BLaER1 (cell line): ENCODE data around the gene RIPOR3.

Experiments used
- H3K27ac ChIP-seq: shearing (Covaris generic); formaldehyde crosslinking; 2 replicates; pipeline ENCODE4 v1.8.1; 2022
- H3K27me3 ChIP-seq: shearing (Covaris generic); formaldehyde crosslinking; 2 replicates; pipeline ENCODE4 v1.8.1; 2022
- H3K36me3 ChIP-seq: shearing (Covaris generic); formaldehyde crosslinking; 2 replicates; pipeline ENCODE4 v1.8.1; 2022
- H3K4me1 ChIP-seq: shearing (Covaris generic); formaldehyde crosslinking; 2 replicates; pipeline ENCODE4 v1.8.1; 2022
- H3K4me2 ChIP-seq: shearing (Covaris generic); formaldehyde crosslinking; 2 replicates; pipeline ENCODE4 v1.8.1; 2022
- H3K4me3 ChIP-seq: shearing (Covaris generic); formaldehyde crosslinking; 2 replicates; pipeline ENCODE4 v1.8.1; 2022
- H3K9ac ChIP-seq: shearing (Covaris generic); formaldehyde crosslinking; 2 replicates; pipeline ENCODE4 v1.8.1; 2022
- H3K9me3 ChIP-seq: shearing (Covaris generic); formaldehyde crosslinking; 2 replicates; pipeline ENCODE4 v1.8.1; 2022
- H4K20me1 ChIP-seq: shearing (Covaris generic); formaldehyde crosslinking; 2 replicates; pipeline ENCODE4 v1.8.1; 2022
- Cebpa-rat ChIP-seq: shearing (Covaris generic); IDR thresholded peaks from 2 replicates; pipeline ENCODE4 v1.8.1; 2022

RIPOR3 gene

DNA sequence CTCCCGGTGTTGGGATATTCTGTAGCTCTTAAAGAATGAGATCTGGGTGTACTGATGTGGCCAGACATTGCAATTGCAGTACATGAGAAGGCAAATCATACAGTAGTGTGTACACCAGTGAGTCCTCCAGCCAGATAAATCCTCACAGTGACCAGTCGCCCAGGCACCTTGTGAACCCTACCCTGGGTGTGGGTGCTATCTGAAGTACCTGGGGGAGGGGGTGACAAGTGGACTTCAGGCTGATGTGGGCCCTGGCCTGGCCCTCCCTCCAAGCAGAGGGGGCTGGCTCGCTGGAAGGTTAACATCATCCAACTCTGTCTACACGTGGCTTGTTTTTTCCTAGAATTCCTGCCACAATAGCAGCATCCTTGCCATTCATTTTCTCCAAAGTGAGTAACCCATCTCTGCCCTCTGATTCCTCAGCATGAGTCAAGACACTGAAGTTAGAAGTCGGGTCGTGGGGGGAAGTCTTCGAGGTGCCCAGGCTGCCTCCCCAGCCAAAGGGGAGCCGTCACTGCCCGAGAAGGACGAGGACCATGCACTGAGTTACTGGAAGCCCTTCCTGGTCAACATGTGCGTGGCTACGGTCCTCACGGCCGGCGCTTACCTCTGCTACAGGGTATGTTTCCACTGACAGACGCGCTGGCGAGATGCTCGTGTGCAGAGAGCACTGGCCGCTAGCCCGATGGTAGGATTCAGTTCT is 110.3 kb downstream of the RIPOR3 start:
- Histone ChIP-seq H3K27ac (no peak overlapping the region), H3K4me3 (no peak overlapping the region), H3K36me3 (peaks cover 92% of the 10 kb centered on the region), H3K9ac (no peak overlapping the region), H3K4me1 (peaks cover 21% of the 10 kb centered on the region), H4K20me1 (peaks cover 26% of the 10 kb centered on the region; the same call in 1 of the 2 replicates), H3K27me3 (no peaks in the 10 kb centered on the region), H3K9me3 (no peaks in the 10 kb centered on the region), H3K4me2 (no peak overlapping the region)
- no peak for TF ChIP-seq Cebpa-rat

DNA sequence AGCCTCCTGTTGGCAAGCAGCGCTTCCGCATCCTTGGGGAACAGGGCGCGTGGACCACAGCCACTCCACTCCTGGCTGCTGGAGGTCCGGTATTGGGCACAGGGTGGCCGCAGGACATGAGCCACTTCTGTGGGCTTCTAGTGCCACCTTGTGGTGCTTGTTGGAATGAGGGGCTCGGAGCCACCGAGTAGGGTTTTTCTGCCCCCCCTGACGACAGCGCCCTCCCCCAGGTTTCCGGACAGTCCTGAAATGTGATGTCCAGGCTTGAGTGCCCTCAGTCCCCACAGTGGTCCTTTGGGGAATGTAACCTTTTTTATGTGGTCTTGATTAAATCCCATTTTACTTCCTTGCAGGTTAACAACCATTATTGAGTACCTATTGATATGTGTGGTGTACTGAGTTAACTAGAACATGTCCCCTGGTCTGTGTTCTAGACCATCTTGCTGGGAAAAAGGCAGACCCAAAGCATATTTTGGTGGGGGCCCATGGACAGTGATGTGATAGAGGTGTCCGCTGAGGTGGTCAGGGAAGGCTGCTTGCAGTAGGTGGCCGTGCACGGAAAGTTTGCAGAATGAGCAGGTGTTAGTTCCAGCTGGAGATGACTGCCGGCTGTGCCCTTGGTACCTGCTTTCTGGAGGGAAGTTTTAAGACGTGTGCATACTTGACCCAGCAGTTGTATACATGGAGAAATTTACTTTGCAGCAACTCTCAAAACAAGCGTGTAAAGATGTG is 111.2 kb downstream of the RIPOR3 start:
- TF ChIP-seq Cebpa-rat, result no peak
- no peak overlapping the region for H3K4me3 ChIP-seq
- H3K9ac ChIP-seq, result no peak overlapping the region
- H3K9me3 ChIP-seq, result no peaks in the 10 kb centered on the region
- H3K4me2 ChIP-seq, result no peak overlapping the region
- H3K27ac ChIP-seq, result no peak overlapping the region
- H3K27me3 ChIP-seq, result no peaks in the 10 kb centered on the region
- peaks cover 21% of the 10 kb centered on the region for H3K4me1 ChIP-seq
- H4K20me1 ChIP-seq, result peaks cover 31% of the 10 kb centered on the region
- H3K36me3 ChIP-seq, result peaks cover 92% of the 10 kb centered on the region

DNA sequence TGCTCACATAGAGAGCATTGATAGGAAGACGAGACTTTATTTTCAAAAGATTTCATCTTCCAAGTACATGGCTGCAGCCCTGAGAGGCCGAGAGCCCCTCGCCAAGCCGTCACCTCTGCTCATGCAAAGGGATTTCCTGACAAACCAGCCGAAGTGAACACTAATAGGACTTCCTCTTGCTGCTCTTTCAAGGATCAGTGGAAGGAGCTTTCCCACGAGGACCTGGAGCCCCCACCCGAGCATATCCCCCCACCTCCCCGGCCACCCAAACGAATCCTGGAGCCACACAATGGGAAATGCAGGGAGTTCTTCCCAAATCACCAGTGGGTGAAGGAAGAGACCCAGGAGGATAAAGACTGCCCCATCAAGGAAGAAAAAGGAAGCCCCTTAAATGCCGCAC is 111.8 kb downstream of the RIPOR3 start:
- Histone ChIP-seq H3K27ac (no peak overlapping the region), H3K4me3 (no peak overlapping the region), H4K20me1 (peaks cover 33% of the 10 kb centered on the region), H3K27me3 (no peaks in the 10 kb centered on the region), H3K9me3 (no peaks in the 10 kb centered on the region), H3K4me1 (peaks cover 21% of the 10 kb centered on the region), H3K4me2 (no peak overlapping the region), H3K36me3 (peaks cover 94% of the 10 kb centered on the region), H3K9ac (no peak overlapping the region)
- no peak for TF ChIP-seq Cebpa-rat

DNA sequence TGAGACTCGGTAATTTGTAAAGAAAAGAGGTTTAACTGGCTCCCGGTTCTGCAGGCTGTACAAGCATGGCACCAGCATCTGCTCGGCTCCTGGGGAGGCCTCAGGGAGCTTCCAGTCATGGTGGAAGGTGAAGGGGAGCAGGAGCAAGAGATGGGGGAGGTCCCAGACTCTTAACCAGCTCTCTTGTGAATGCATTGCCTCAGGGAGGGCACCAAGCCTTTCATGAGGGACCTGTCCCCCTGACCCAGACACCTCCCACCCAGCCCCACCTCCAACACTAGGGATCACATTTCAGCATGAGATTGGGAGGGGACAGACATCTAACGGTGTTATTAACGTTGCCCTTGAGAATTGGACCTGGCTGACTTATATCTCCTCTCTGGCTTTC is 112.6 kb downstream of the RIPOR3 start:
- H3K9me3 ChIP-seq, result no peaks in the 10 kb centered on the region
- H3K4me2 ChIP-seq, result no peak overlapping the region
- no peak overlapping the region for H3K4me3 ChIP-seq
- peaks cover 26% of the 10 kb centered on the region for H3K4me1 ChIP-seq
- H3K36me3 ChIP-seq, result peaks cover 95% of the 10 kb centered on the region
- peaks cover 38% of the 10 kb centered on the region for H4K20me1 ChIP-seq
- no peak overlapping the region for H3K9ac ChIP-seq
- no peak overlapping the region for H3K27ac ChIP-seq
- TF ChIP-seq Cebpa-rat, result no peak
- H3K27me3 ChIP-seq, result no peaks in the 10 kb centered on the region

DNA sequence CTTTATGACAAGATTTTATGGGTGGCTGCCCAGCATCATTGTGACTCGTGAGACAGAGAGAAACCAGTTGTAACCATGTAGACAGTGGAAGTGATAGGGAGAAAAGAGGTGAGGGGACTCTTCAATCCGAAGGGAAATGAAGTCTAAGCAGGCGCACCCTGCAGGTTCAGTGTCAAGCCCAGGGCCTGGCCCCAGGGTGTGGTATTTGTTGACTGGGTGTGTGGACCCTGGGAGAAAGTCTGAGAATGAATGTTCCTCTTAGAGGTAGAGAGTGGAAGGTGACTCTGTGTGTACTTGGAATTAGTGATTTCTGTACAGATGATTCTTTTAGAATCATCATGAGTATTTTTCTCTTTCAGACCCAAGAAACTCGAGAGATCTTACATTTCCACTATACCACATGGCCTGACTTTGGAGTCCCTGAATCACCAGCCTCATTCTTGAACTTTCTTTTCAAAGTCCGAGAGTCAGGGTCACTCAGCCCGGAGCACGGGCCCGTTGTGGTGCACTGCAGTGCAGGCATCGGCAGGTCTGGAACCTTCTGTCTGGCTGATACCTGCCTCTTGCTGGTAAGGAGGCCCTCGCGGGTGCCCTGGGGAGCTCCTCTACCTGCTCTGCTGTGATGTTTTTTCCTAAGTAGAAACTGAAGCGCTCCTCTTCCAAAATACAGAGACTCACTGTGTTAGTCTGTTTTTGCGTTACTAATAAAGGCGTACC is 113.1 kb downstream of the RIPOR3 start:
- H4K20me1 ChIP-seq, result peaks cover 44% of the 10 kb centered on the region
- H3K9ac ChIP-seq, result no peak overlapping the region

DNA sequence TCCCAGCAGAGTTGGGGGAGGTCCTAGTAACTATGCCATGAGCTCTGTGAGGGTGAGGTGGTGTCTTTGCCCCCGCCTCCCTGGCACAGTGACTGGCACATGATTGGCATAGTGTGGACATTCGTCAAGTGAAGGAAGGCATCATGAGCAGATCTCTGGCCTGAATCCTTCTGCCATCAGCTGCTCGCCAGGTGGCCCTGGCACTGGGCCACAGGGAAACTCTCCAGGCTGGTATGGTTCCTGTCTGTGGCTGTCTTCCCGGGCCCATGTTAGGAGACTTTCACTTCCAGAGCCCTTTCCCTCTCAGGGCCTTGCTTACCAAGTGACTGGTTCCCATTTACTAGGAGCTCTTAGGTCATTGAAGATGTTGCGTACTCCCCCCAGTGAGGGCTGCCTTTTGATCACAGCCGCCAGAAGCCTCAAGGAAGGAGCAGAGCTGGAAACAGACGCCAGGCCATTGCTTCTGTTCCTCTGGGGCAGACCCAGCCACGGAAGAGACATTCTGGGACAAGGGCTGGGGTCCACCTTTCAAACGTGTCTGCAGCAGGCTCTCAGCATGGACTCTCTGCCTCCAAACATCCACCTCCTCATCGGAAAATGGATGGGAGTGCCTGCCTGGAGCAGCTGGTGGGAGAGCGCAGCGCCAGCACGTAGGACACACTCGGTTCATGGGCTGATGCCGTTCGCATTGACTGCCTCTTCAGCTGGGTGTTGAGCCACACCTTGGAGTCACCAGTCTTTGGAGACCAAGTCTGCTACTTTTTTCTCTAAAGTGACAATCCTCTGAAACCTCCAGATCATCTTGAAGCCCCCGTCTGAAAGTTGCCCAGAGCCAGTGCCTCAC is 113.9 kb downstream of the RIPOR3 start:
- peak overlapping the region; percentile 29; the same call in 1 of the 2 replicates for H3K9ac ChIP-seq
- TF ChIP-seq Cebpa-rat, result no peak
- H3K36me3 ChIP-seq, result peaks cover 82% of the 10 kb centered on the region

More for the DNA sequence above, 113.1 kb downstream of the RIPOR3 start:
- Histone ChIP-seq H3K4me3 (no peak overlapping the region), H3K4me2 (no peak overlapping the region), H3K9me3 (no peaks in the 10 kb centered on the region), H3K4me1 (peaks cover 26% of the 10 kb centered on the region), H3K27ac (no peak overlapping the region), H3K36me3 (peaks cover 90% of the 10 kb centered on the region), H3K27me3 (no peaks in the 10 kb centered on the region)
- no peak for TF ChIP-seq Cebpa-rat

DNA sequence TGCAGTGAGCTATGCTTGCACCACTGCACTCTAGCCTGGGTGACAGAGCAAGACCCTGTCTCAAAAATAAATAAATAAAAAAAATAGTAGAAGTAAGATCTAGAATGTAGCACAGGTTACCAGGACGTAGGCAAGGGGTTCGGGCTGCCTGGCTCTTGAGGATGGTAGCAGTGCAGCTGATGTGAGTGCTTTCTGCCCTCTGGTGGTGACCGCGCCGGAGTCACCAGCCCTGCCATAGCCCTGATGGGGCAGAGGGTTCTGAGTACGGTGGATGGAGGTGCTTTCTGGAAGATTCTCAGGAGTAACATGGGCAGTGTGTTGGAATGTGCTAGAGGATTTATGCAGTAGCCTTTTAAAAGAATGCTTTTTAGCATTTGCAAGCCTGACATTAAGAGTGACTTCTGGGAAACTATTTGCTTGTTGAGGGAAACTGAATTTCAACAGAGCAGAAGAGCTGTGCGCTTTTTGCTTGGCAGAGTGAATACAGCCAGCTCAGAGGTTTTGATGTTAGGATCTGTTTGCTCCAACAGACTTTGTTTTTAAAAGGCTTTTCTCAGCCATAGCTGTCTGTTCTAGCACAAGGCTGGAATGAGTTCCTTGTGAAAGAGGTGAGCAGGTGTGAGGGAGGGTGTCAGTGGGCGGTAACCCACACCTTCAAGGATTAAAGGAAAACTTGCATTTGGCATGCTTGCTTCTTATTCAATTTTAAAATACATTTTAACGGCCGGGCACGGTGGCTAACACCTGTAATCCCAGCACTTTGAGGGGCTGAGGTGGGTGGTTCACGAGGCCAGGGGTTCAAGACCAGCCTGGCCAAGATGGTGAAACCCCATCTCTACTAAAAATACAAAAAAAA is 115.2 kb downstream of the RIPOR3 start:
- no peak overlapping the region for H3K9ac ChIP-seq
- peaks cover 32% of the 10 kb centered on the region for H3K4me1 ChIP-seq
- no peak overlapping the region for H3K4me2 ChIP-seq
- peaks cover 81% of the 10 kb centered on the region for H3K36me3 ChIP-seq
- H3K27me3 ChIP-seq, result no peaks in the 10 kb centered on the region
- TF ChIP-seq Cebpa-rat, result no peak
- no peak overlapping the region for H3K27ac ChIP-seq
- no peaks in the 10 kb centered on the region for H3K9me3 ChIP-seq
- peaks cover 60% of the 10 kb centered on the region for H4K20me1 ChIP-seq
- no peak overlapping the region for H3K4me3 ChIP-seq

More for the DNA sequence above, 113.9 kb downstream of the RIPOR3 start:
- peaks cover 52% of the 10 kb centered on the region for H4K20me1 ChIP-seq
- no peak overlapping the region for H3K4me2 ChIP-seq
- H3K27ac ChIP-seq, result peak overlapping the region; percentile 9; the same call in 1 of the 2 replicates
- no peaks in the 10 kb centered on the region for H3K9me3 ChIP-seq
- no peaks in the 10 kb centered on the region for H3K27me3 ChIP-seq
- peaks cover 26% of the 10 kb centered on the region for H3K4me1 ChIP-seq
- H3K4me3 ChIP-seq, result no peak overlapping the region

DNA sequence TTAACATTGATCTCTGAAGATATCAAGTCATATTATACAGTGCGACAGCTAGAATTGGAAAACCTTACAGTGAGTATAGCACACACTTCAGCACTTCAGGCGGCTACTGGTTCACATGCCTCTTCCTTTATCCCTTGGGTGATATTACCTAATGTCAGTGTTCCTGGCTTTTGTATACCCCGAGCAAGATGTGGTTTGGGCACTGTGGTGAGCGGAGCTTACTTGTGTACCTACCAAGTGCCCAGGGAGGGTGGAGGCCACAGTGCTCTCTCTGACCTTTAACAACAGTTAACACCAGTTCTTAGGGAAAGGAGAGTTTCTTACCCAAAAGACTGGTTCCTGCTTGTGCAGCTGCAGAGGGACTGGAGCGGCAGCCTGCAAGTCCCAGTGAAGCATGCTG is 116.8 kb downstream of the RIPOR3 start:
- H3K27ac ChIP-seq, result no peak overlapping the region
- H4K20me1 ChIP-seq, result peaks cover 62% of the 10 kb centered on the region
- H3K36me3 ChIP-seq, result peaks cover 77% of the 10 kb centered on the region
- H3K9ac ChIP-seq, result no peak overlapping the region
- no peak for TF ChIP-seq Cebpa-rat
- peaks cover 47% of the 10 kb centered on the region for H3K4me1 ChIP-seq
- no peaks in the 10 kb centered on the region for H3K27me3 ChIP-seq
- no peaks in the 10 kb centered on the region for H3K9me3 ChIP-seq
- no peak overlapping the region for H3K4me3 ChIP-seq
- H3K4me2 ChIP-seq, result no peak overlapping the region
